PFSK-1 (cell line): ENCODE measurements around the gene NOP14.

Source experiments
- FOXP2 ChIP-seq: optimal IDR thresholded peaks from 2 replicates; pipeline ENCODE3; 2011; ENCODE audit warnings: borderline replicate concordance, control low read depth, inconsistent platforms; ENCODE audit not compliant: insufficient read depth; ENCODE audit errors: extremely low read length, extremely low read depth
- POLR2AphosphoS5 ChIP-seq: IDR thresholded peaks from 2 replicates; pipeline ENCODE4 v1.6.1; 2012; ENCODE audit warnings: low read depth, mild to moderate bottlenecking, control low read depth, low read length, moderate library complexity
- TF ChIP-seq, protein P1 (sequence below), 2 experiments: IDR thresholded peaks; 2 replicates each; pipeline versions ENCODE4 v1.6.1 to v1.8.0; 2011 to 2012; ENCODE audit warnings: low read depth in 2 of 2, low read length in 2 of 2, control low read depth in 1 of 2, inconsistent platforms in 1 of 2, mild to moderate bottlenecking in 1 of 2, moderate library complexity in 1 of 2; ENCODE audit not compliant: insufficient read depth in 1 of 2

DNA sequence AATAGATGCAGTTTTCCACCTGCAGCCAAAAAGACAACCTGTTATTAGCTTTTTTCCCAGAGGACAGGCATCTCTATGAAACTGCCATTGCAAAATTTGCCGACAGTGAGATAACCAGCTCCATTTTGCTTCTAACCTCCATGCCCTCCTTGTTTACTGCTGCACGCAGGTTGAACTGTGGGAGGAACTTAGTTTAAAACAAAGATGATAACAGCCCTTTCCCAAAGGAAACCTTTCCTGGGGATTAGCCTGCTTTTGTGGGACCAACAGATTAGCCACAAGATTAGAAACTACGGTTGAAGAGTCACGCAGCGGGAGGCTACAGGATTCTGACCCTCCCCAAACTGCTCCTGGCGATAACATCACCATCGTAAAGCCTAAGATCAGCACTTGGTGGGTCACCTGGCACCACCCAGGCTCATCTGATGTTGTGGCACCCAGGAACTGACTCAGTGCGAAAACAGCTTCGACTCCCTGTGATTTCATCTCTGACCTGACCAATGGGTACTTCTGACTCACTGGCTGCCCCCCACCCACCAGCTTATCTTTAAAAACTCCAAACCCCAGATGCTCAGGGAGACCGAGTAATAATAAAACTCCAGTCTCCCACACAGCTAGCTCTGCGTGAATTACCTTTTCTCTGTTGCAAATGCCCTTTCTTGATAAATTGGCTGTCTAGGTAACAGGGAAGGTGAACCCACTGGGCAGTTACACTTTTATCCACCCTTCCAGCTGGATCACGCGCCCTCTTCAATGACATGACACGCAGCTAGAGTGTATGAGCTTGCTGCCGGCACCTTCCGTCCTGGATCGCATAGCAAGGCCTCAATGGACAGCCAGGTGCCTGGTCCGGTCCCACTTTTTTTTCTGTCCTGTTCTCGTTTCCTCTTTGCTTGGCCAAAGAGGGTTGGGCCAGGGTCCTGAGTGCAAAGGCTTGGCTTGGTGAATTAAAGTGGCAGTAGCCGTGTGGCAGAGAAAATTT, 27.2 kb downstream of the NOP14 start:
- TF ChIP-seq, protein P1, sequence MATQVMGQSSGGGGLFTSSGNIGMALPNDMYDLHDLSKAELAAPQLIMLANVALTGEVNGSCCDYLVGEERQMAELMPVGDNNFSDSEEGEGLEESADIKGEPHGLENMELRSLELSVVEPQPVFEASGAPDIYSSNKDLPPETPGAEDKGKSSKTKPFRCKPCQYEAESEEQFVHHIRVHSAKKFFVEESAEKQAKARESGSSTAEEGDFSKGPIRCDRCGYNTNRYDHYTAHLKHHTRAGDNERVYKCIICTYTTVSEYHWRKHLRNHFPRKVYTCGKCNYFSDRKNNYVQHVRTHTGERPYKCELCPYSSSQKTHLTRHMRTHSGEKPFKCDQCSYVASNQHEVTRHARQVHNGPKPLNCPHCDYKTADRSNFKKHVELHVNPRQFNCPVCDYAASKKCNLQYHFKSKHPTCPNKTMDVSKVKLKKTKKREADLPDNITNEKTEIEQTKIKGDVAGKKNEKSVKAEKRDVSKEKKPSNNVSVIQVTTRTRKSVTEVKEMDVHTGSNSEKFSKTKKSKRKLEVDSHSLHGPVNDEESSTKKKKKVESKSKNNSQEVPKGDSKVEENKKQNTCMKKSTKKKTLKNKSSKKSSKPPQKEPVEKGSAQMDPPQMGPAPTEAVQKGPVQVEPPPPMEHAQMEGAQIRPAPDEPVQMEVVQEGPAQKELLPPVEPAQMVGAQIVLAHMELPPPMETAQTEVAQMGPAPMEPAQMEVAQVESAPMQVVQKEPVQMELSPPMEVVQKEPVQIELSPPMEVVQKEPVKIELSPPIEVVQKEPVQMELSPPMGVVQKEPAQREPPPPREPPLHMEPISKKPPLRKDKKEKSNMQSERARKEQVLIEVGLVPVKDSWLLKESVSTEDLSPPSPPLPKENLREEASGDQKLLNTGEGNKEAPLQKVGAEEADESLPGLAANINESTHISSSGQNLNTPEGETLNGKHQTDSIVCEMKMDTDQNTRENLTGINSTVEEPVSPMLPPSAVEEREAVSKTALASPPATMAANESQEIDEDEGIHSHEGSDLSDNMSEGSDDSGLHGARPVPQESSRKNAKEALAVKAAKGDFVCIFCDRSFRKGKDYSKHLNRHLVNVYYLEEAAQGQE (IDR thresholded peaks at IDR 0.05; ENCODE audit: insufficient read depth in 1 of 2, low read depth in 2 of 2, low read length in 2 of 2) = no peak
- TF ChIP-seq POLR2AphosphoS5 = no peak; the same call in 1 of the 2 replicates
- no peak for TF ChIP-seq FOXP2
